Sigmoid colon (tissue), 7 donors: ENCODE measurements around the gene NUP188. TPM values are rescaled to one million over a fixed set of nuclear protein-coding genes. Genes with fewer than 3 reads are reported as not detected.

ENCODE experiments used
- DNase-seq: peaks from one replicate; pipeline ENCODE4 v3.0.0-alpha.2; 2019
- H3K27ac ChIP-seq, 4 donors: fragments of 200-600 bp; sonication (generic); one replicate each; pipeline ENCODE4 v1.5.1; 2016 to 2019; ENCODE audit warnings: mild to moderate bottlenecking in 1 of 4
- H3K27me3 ChIP-seq, 3 donors: fragments of 200-600 bp; sonication (generic); one replicate each; pipeline ENCODE4 v1.5.1; 2019; ENCODE audit warnings: mild to moderate bottlenecking in 1 of 3
- H3K36me3 ChIP-seq, 4 donors: fragments of 200-600 bp; sonication (generic); one replicate each; pipeline ENCODE4 v1.5.1; 2016 to 2019
- H3K4me1 ChIP-seq, 4 donors: fragments of 200-600 bp; sonication (generic); one replicate each; pipeline ENCODE4 v1.5.1; 2017 to 2019
- H3K4me3 ChIP-seq, 4 donors: fragments of 200-600 bp; sonication (generic); one replicate each; pipeline ENCODE4 v1.5.1; 2017 to 2019; ENCODE audit warnings: mild to moderate bottlenecking in 2 of 4, moderate library complexity in 1 of 4
- H3K9me3 ChIP-seq, 4 donors: fragments of 200-600 bp in 3 of 4; sonication (generic) in 3 of 4; one replicate each; pipeline versions ENCODE4 v1.5.1 to v1.6.1; 2013 to 2019
- CTCF ChIP-seq, 4 experiments: fragments of 450-650 bp in 3 of 4; fragments of 200-600 bp in 1 of 4; IDR thresholded peaks; one replicate each; pipeline ENCODE4 v1.5.1; 2016 to 2019; ENCODE audit warnings: antibody characterized with exemption in 4 of 4, mild to moderate bottlenecking in 3 of 4, moderate library complexity in 2 of 4
- EP300 ChIP-seq, 4 donors: sonication (generic); formaldehyde crosslinking; IDR thresholded peaks; one replicate each; pipeline ENCODE4 v1.6.1; 2017; ENCODE audit warnings: antibody characterized with exemption in 4 of 4
- POLR2A ChIP-seq, 2 donors: fragments of 450-650 bp; IDR thresholded peaks; one replicate each; pipeline ENCODE4 v1.6.1; 2016; ENCODE audit warnings: antibody characterized with exemption in 2 of 2, mild to moderate bottlenecking in 2 of 2, moderate library complexity in 2 of 2
- POLR2AphosphoS5 ChIP-seq, 4 donors: sonication (generic); formaldehyde crosslinking; IDR thresholded peaks; one replicate each; pipeline ENCODE4 v1.6.1; 2017; ENCODE audit warnings: antibody characterized with exemption in 4 of 4
- WGBS, 2 donors: extraction: QIAGEN DNeasy Blood & Tissue Kit; methylation state at CpG; one replicate each; pipeline ENCODE4 v1.1.7; 2013; 5-methylcytosine and 5-hydroxymethylcytosine counted together
- intact Hi-C: fragments of 100-400 bp; cut with DNase I; formaldehyde crosslinking; loops from one replicate; pipeline ENCODE4 v1.15.1; 2023
- polyA plus RNA-seq, 3 donors: library from polyadenylated mRNA; stranded (reverse); fragments of 200-250 nt; gene quantifications; one replicate each; pipeline ENCODE4 v1.2.3, GENCODE V29; 2013
- total RNA-seq, 4 donors: library from RNA; depleted of rRNA; stranded (reverse); fragments of >200 nt; gene quantifications; one replicate each; pipeline ENCODE4 v1.1.0, GENCODE V29; 2016
- donor health status: healthy with polysubstance abuse.
- donor health status: Bipolar disorder and iron deficiency.
- donor health status: healthy.

NUP188 gene
- total and polyA plus RNA-seq, 7 donors: 3.7 to 28.8 (median 21.3) TPM

- Histone ChIP-seq H3K4me1 (peaks cover 0 to 25% (median 23%) of the 10 kb centered on the region in 4 donors), H3K27me3 (no peaks in the 10 kb centered on the region), H3K4me3 (peak overlapping the region; percentile 74 to 96 (median 84)), H3K36me3 (peaks cover 0 to 18% (median 11%) of the 10 kb centered on the region in 4 donors), H3K27ac (peak overlapping the region; percentile 82 to 88 (median 85)), H3K9me3 (no peaks in the 10 kb centered on the region)
- intact Hi-C loops: loop anchor here (5.0 kb wide), 1 partner anchor 45 kb away; the partner anchor contains the start of gene DOLPP1
- no peak for DNase-seq
- 7 to 14% methylated on average over 32 of the region's 32 CpGs for WGBS, 2 donors
- no peak for TF ChIP-seq POLR2AphosphoS5 (IDR thresholded peaks at IDR 0.05)
- no peak for TF ChIP-seq POLR2A (IDR thresholded peaks at IDR 0.05)
- no peak for TF ChIP-seq CTCF (IDR thresholded peaks at IDR 0.05)
- TF ChIP-seq EP300 (IDR thresholded peaks at IDR 0.05): no peak
Measured at GRCh38 chr9:129036923-129037766, 89.6 kb downstream of the NUP188 start.

GRCh38 chr9:129037767-129038098, 90.2 kb downstream of the NUP188 start:
- H3K9me3 ChIP-seq: no peaks in the 10 kb centered on the region
- peaks cover 0 to 25% (median 23%) of the 10 kb centered on the region in 4 donors for H3K4me1 ChIP-seq
- peaks cover 0 to 24% (median 15%) of the 10 kb centered on the region in 4 donors for H3K36me3 ChIP-seq
- peak overlapping the region; percentile 82 to 88 (median 85) for H3K27ac ChIP-seq
- 63 to 70% methylated on average over 6 of the region's 6 CpGs for WGBS, 2 donors
- H3K27me3 ChIP-seq: no peaks in the 10 kb centered on the region
- intact Hi-C loops: loop anchor here (5.0 kb wide), 1 partner anchor 45 kb away; the partner anchor contains the start of gene DOLPP1
- DNase-seq: peak; percentile 80
- TF ChIP-seq EP300 (IDR thresholded peaks at IDR 0.05) (no peak), POLR2AphosphoS5 (IDR thresholded peaks at IDR 0.05) (peak in 3 of 4 donors; percentile 9 to 51 (median 44)), CTCF (IDR thresholded peaks at IDR 0.05) (no peak)
- H3K4me3 ChIP-seq: peak overlapping the region in 3 of 4 donors; percentile 74 to 96 (median 87)

GRCh38 chr9:129038109-129038852, 90.8 kb downstream of the NUP188 start:
- WGBS, 2 donors: 77 to 83% methylated on average over 8 of the region's 8 CpGs
- no peaks in the 10 kb centered on the region for H3K9me3 ChIP-seq
- DNase-seq: no peak
- peaks cover 0 to 25% (median 23%) of the 10 kb centered on the region in 4 donors for H3K4me1 ChIP-seq
- intact Hi-C loops: loop anchor here (5.0 kb wide), 1 partner anchor 44 kb away; the partner anchor contains the start of gene DOLPP1
- H3K4me3 ChIP-seq: peak overlapping the region in 2 of 4 donors; percentile 74 to 96
- TF ChIP-seq POLR2A (IDR thresholded peaks at IDR 0.05) (no peak), POLR2AphosphoS5 (IDR thresholded peaks at IDR 0.05) (no peak), EP300 (IDR thresholded peaks at IDR 0.05) (no peak)
- peaks cover 0 to 30% (median 18%) of the 10 kb centered on the region in 4 donors for H3K36me3 ChIP-seq
- H3K27me3 ChIP-seq: no peaks in the 10 kb centered on the region
- H3K27ac ChIP-seq: peak overlapping the region; percentile 82 to 88 (median 85)

- Histone ChIP-seq H3K4me1 (peaks cover 0 to 25% (median 23%) of the 10 kb centered on the region in 4 donors), H3K36me3 (peaks cover 0 to 49% (median 25%) of the 10 kb centered on the region in 4 donors), H3K9me3 (no peaks in the 10 kb centered on the region), H3K27ac (no peak overlapping the region), H3K27me3 (no peaks in the 10 kb centered on the region), H3K4me3 (no peak overlapping the region)
- DNase-seq: no peak
- 95 to 96% methylated on average over 12 of the region's 12 CpGs for WGBS, 2 donors
- TF ChIP-seq CTCF (IDR thresholded peaks at IDR 0.05) (no peak), EP300 (IDR thresholded peaks at IDR 0.05) (no peak), POLR2AphosphoS5 (IDR thresholded peaks at IDR 0.05) (no peak), POLR2A (IDR thresholded peaks at IDR 0.05) (no peak)
- intact Hi-C loops: no loop called here
Measured at GRCh38 chr9:129040113-129040643, 92.7 kb downstream of the NUP188 start.
